ENCODE measurements around the gene PCDHGA11. TPM values are rescaled to one million over a fixed set of nuclear protein-coding genes. Genes with fewer than 3 reads are reported as not detected.

The PCDHGA11 gene
- total RNA-seq, 1 experiment from 2014 or later: 8.4 TPM

DNA sequence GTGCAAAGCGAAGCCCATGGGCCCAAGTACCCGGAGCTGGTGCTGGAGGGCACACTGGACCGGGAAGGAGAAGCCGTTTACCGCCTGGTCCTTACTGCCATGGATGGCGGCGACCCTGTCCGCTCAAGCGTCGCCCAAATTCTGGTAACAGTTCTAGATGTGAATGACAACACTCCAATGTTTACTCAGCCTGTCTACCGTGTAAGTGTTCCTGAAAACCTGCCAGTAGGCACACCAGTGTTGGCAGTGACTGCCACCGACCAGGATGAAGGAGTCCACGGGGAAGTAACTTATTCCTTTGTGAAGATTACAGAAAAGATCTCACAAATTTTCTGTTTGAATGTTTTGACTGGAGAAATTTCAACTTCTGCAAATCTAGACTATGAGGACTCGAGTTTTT is 46.2 kb upstream of the PCDHGA11 start:
- Mint-ChIP-seq H3K9me3 (peaks cover 59% of the 10 kb centered on the region), H3K27ac (no peak overlapping the region)

More for the DNA sequence above, 46.2 kb upstream of the PCDHGA11 start:
- CTCF ChIA-PET: interaction anchor here (0.8 to 2.6 kb wide), 15 partner anchors 10 to 193 kb away, joined by 3 to 19 read pairs (median 5); partner anchors contain the start of genes PCDHB14, PCDHGA10, PCDHGA2 and PCDHGA3
- no peak for ATAC-seq
- Mint-ChIP-seq H3K4me3 (no peak overlapping the region), H3K27me3 (ENCODE audit: low read depth) (peaks cover 9% of the 10 kb centered on the region), H3K36me3 (peaks cover 60% of the 10 kb centered on the region), H3K4me1 (peaks cover 5% of the 10 kb centered on the region)
- POLR2A ChIA-PET: no interaction called here
- TF ChIP-seq TCF7 (CRISPR knock-in tag; IDR thresholded peaks at IDR 0.05; ENCODE audit: low read depth) (no peak), CREM (CRISPR knock-in tag; IDR thresholded peaks at IDR 0.05) (no peak), SMAD3 (CRISPR knock-in tag; IDR thresholded peaks at IDR 0.05; ENCODE audit: borderline replicate concordance) (no peak), ZBTB21 (CRISPR knock-in tag; IDR thresholded peaks at IDR 0.05; ENCODE audit: borderline replicate concordance) (no peak), ETV6 (CRISPR knock-in tag; IDR thresholded peaks at IDR 0.05) (no peak), RORB (CRISPR knock-in tag; IDR thresholded peaks at IDR 0.05) (no peak), OVOL2 (CRISPR knock-in tag; IDR thresholded peaks at IDR 0.05; ENCODE audit: borderline replicate concordance) (no peak), SOX15 (CRISPR knock-in tag; IDR thresholded peaks at IDR 0.05) (no peak)
- TF ChIP-seq, protein P1, sequence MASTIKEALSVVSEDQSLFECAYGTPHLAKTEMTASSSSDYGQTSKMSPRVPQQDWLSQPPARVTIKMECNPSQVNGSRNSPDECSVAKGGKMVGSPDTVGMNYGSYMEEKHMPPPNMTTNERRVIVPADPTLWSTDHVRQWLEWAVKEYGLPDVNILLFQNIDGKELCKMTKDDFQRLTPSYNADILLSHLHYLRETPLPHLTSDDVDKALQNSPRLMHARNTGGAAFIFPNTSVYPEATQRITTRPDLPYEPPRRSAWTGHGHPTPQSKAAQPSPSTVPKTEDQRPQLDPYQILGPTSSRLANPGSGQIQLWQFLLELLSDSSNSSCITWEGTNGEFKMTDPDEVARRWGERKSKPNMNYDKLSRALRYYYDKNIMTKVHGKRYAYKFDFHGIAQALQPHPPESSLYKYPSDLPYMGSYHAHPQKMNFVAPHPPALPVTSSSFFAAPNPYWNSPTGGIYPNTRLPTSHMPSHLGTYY (CRISPR knock-in tag; IDR thresholded peaks at IDR 0.05): no peak
- TF ChIP-seq, protein P2, sequence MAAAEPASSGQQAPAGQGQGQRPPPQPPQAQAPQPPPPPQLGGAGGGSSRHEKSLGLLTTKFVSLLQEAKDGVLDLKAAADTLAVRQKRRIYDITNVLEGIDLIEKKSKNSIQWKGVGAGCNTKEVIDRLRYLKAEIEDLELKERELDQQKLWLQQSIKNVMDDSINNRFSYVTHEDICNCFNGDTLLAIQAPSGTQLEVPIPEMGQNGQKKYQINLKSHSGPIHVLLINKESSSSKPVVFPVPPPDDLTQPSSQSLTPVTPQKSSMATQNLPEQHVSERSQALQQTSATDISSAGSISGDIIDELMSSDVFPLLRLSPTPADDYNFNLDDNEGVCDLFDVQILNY (CRISPR knock-in tag; IDR thresholded peaks at IDR 0.05): no peak
- TF ChIP-seq, protein P3, sequence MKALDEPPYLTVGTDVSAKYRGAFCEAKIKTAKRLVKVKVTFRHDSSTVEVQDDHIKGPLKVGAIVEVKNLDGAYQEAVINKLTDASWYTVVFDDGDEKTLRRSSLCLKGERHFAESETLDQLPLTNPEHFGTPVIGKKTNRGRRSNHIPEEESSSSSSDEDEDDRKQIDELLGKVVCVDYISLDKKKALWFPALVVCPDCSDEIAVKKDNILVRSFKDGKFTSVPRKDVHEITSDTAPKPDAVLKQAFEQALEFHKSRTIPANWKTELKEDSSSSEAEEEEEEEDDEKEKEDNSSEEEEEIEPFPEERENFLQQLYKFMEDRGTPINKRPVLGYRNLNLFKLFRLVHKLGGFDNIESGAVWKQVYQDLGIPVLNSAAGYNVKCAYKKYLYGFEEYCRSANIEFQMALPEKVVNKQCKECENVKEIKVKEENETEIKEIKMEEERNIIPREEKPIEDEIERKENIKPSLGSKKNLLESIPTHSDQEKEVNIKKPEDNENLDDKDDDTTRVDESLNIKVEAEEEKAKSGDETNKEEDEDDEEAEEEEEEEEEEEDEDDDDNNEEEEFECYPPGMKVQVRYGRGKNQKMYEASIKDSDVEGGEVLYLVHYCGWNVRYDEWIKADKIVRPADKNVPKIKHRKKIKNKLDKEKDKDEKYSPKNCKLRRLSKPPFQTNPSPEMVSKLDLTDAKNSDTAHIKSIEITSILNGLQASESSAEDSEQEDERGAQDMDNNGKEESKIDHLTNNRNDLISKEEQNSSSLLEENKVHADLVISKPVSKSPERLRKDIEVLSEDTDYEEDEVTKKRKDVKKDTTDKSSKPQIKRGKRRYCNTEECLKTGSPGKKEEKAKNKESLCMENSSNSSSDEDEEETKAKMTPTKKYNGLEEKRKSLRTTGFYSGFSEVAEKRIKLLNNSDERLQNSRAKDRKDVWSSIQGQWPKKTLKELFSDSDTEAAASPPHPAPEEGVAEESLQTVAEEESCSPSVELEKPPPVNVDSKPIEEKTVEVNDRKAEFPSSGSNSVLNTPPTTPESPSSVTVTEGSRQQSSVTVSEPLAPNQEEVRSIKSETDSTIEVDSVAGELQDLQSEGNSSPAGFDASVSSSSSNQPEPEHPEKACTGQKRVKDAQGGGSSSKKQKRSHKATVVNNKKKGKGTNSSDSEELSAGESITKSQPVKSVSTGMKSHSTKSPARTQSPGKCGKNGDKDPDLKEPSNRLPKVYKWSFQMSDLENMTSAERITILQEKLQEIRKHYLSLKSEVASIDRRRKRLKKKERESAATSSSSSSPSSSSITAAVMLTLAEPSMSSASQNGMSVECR (CRISPR knock-in tag; IDR thresholded peaks at IDR 0.05; ENCODE audit: borderline replicate concordance): no peak
- TF ChIP-seq, protein P4, sequence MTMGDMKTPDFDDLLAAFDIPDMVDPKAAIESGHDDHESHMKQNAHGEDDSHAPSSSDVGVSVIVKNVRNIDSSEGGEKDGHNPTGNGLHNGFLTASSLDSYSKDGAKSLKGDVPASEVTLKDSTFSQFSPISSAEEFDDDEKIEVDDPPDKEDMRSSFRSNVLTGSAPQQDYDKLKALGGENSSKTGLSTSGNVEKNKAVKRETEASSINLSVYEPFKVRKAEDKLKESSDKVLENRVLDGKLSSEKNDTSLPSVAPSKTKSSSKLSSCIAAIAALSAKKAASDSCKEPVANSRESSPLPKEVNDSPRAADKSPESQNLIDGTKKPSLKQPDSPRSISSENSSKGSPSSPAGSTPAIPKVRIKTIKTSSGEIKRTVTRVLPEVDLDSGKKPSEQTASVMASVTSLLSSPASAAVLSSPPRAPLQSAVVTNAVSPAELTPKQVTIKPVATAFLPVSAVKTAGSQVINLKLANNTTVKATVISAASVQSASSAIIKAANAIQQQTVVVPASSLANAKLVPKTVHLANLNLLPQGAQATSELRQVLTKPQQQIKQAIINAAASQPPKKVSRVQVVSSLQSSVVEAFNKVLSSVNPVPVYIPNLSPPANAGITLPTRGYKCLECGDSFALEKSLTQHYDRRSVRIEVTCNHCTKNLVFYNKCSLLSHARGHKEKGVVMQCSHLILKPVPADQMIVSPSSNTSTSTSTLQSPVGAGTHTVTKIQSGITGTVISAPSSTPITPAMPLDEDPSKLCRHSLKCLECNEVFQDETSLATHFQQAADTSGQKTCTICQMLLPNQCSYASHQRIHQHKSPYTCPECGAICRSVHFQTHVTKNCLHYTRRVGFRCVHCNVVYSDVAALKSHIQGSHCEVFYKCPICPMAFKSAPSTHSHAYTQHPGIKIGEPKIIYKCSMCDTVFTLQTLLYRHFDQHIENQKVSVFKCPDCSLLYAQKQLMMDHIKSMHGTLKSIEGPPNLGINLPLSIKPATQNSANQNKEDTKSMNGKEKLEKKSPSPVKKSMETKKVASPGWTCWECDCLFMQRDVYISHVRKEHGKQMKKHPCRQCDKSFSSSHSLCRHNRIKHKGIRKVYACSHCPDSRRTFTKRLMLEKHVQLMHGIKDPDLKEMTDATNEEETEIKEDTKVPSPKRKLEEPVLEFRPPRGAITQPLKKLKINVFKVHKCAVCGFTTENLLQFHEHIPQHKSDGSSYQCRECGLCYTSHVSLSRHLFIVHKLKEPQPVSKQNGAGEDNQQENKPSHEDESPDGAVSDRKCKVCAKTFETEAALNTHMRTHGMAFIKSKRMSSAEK (CRISPR knock-in tag; IDR thresholded peaks at IDR 0.05; ENCODE audit: borderline replicate concordance): no peak
- TF ChIP-seq, protein P5, sequence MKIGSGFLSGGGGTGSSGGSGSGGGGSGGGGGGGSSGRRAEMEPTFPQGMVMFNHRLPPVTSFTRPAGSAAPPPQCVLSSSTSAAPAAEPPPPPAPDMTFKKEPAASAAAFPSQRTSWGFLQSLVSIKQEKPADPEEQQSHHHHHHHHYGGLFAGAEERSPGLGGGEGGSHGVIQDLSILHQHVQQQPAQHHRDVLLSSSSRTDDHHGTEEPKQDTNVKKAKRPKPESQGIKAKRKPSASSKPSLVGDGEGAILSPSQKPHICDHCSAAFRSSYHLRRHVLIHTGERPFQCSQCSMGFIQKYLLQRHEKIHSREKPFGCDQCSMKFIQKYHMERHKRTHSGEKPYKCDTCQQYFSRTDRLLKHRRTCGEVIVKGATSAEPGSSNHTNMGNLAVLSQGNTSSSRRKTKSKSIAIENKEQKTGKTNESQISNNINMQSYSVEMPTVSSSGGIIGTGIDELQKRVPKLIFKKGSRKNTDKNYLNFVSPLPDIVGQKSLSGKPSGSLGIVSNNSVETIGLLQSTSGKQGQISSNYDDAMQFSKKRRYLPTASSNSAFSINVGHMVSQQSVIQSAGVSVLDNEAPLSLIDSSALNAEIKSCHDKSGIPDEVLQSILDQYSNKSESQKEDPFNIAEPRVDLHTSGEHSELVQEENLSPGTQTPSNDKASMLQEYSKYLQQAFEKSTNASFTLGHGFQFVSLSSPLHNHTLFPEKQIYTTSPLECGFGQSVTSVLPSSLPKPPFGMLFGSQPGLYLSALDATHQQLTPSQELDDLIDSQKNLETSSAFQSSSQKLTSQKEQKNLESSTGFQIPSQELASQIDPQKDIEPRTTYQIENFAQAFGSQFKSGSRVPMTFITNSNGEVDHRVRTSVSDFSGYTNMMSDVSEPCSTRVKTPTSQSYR (CRISPR knock-in tag; IDR thresholded peaks at IDR 0.05): no peak
- TF ChIP-seq, protein P6, sequence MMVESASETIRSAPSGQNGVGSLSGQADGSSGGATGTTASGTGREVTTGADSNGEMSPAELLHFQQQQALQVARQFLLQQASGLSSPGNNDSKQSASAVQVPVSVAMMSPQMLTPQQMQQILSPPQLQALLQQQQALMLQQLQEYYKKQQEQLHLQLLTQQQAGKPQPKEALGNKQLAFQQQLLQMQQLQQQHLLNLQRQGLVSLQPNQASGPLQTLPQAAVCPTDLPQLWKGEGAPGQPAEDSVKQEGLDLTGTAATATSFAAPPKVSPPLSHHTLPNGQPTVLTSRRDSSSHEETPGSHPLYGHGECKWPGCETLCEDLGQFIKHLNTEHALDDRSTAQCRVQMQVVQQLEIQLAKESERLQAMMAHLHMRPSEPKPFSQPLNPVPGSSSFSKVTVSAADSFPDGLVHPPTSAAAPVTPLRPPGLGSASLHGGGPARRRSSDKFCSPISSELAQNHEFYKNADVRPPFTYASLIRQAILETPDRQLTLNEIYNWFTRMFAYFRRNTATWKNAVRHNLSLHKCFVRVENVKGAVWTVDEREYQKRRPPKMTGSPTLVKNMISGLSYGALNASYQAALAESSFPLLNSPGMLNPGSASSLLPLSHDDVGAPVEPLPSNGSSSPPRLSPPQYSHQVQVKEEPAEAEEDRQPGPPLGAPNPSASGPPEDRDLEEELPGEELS (CRISPR knock-in tag; IDR thresholded peaks at IDR 0.05): no peak
- TF ChIP-seq, protein P7, sequence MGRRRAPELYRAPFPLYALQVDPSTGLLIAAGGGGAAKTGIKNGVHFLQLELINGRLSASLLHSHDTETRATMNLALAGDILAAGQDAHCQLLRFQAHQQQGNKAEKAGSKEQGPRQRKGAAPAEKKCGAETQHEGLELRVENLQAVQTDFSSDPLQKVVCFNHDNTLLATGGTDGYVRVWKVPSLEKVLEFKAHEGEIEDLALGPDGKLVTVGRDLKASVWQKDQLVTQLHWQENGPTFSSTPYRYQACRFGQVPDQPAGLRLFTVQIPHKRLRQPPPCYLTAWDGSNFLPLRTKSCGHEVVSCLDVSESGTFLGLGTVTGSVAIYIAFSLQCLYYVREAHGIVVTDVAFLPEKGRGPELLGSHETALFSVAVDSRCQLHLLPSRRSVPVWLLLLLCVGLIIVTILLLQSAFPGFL (CRISPR knock-in tag; IDR thresholded peaks at IDR 0.05; ENCODE audit: borderline replicate concordance): no peak
- TF ChIP-seq, protein P8, sequence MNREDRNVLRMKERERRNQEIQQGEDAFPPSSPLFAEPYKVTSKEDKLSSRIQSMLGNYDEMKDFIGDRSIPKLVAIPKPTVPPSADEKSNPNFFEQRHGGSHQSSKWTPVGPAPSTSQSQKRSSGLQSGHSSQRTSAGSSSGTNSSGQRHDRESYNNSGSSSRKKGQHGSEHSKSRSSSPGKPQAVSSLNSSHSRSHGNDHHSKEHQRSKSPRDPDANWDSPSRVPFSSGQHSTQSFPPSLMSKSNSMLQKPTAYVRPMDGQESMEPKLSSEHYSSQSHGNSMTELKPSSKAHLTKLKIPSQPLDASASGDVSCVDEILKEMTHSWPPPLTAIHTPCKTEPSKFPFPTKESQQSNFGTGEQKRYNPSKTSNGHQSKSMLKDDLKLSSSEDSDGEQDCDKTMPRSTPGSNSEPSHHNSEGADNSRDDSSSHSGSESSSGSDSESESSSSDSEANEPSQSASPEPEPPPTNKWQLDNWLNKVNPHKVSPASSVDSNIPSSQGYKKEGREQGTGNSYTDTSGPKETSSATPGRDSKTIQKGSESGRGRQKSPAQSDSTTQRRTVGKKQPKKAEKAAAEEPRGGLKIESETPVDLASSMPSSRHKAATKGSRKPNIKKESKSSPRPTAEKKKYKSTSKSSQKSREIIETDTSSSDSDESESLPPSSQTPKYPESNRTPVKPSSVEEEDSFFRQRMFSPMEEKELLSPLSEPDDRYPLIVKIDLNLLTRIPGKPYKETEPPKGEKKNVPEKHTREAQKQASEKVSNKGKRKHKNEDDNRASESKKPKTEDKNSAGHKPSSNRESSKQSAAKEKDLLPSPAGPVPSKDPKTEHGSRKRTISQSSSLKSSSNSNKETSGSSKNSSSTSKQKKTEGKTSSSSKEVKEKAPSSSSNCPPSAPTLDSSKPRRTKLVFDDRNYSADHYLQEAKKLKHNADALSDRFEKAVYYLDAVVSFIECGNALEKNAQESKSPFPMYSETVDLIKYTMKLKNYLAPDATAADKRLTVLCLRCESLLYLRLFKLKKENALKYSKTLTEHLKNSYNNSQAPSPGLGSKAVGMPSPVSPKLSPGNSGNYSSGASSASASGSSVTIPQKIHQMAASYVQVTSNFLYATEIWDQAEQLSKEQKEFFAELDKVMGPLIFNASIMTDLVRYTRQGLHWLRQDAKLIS (CRISPR knock-in tag; IDR thresholded peaks at IDR 0.05; ENCODE audit: borderline replicate concordance): no peak
- DNase-seq (ENCODE audit: low spot score): no peak
